Keratinocyte (primary cell): Measurements from ENCODE around the gene SPRY4.

Source experiments
- CTCF ChIP-seq, 3 experiments: IDR thresholded peaks in 1 of 3; conservative IDR thresholded peaks in 1 of 3; optimal IDR thresholded peaks in 1 of 3; 2 replicates in 2 of 3; 3 replicates in 1 of 3; pipeline versions ENCODE3 to v1.5.1; 2011; ENCODE audit warnings: low read length in 3 of 3, mild to moderate bottlenecking in 3 of 3, moderate library complexity in 2 of 3, control low read depth in 1 of 3, inconsistent platforms in 1 of 3; ENCODE audit not compliant: insufficient read depth in 2 of 3; ENCODE audit errors: extremely low read depth in 1 of 3
- EZH2 ChIP-seq: IDR thresholded peaks from one replicate; pipeline ENCODE4 v1.6.1; 2012; ENCODE audit warnings: inconsistent platforms, mild to moderate bottlenecking, low read length, moderate library complexity

- TF ChIP-seq EZH2 (no peak), CTCF (optimal IDR thresholded peaks at IDR 0.05 in 1 of 3, IDR thresholded peaks at IDR 0.05 in 1 of 3, conservative IDR thresholded peaks at IDR 0.05 in 1 of 3; ENCODE audit: extremely low read depth in 1 of 3, insufficient read depth in 2 of 3, low read length in 3 of 3) (no peak)
Observed at GRCh38 chr5:142346706-142347105, 21.9 kb upstream of the SPRY4 start.
